NB4 (cell line): ENCODE measurements around the gene UBFD1.

Experiments
- DNase-seq: peaks from one replicate; pipeline ENCODE4 v3.0.0; 2010; ENCODE audit warnings: low read depth
- H3K4me3 ChIP-seq: one replicate; pipeline ENCODE4 v1.5.1; 2011; ENCODE audit warnings: mild to moderate bottlenecking, low read depth, low read length, moderate library complexity
- MYC ChIP-seq: IDR thresholded peaks from 2 replicates; pipeline ENCODE4 v1.6.1; 2011; ENCODE audit warnings: low read depth, low read length
- POLR2A ChIP-seq: IDR thresholded peaks from 2 replicates; pipeline ENCODE4 v1.6.1; 2011; ENCODE audit warnings: mild to moderate bottlenecking; ENCODE audit not compliant: insufficient read length; ENCODE audit errors: extremely low read depth
- TF ChIP-seq, protein P1 (sequence below): IDR thresholded peaks from 2 replicates; pipeline ENCODE4 v1.6.1; 2011; ENCODE audit warnings: low read depth, low read length
- TF ChIP-seq, protein P2 (sequence below): IDR thresholded peaks from one replicate; pipeline ENCODE4 v1.5.1; 2012; ENCODE audit warnings: low read depth, low read length

Gene UBFD1

DNA sequence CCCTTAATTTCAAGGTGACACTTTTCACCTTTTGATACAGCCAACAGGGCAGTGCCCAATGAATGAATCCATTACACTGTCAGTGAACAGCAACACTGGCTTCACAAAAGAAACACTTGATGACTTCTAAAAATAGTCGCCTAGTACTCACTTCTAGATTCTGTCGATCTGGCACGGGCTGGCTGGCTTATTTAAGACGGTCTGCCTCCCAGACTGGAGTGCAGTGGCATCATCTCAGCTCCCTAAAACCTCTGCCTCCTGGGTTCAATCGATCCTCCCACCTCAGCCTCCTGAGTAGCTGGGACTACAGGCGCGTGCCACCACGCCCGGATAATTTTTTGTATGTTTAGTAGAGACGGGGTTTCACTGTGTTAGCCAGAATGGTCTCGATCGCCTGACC, 36.7 kb downstream of the UBFD1 start:
- TF ChIP-seq, protein P1, sequence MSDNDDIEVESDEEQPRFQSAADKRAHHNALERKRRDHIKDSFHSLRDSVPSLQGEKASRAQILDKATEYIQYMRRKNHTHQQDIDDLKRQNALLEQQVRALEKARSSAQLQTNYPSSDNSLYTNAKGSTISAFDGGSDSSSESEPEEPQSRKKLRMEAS: no peak
- TF ChIP-seq MYC: no peak
- no peak for TF ChIP-seq POLR2A
- TF ChIP-seq, protein P2, sequence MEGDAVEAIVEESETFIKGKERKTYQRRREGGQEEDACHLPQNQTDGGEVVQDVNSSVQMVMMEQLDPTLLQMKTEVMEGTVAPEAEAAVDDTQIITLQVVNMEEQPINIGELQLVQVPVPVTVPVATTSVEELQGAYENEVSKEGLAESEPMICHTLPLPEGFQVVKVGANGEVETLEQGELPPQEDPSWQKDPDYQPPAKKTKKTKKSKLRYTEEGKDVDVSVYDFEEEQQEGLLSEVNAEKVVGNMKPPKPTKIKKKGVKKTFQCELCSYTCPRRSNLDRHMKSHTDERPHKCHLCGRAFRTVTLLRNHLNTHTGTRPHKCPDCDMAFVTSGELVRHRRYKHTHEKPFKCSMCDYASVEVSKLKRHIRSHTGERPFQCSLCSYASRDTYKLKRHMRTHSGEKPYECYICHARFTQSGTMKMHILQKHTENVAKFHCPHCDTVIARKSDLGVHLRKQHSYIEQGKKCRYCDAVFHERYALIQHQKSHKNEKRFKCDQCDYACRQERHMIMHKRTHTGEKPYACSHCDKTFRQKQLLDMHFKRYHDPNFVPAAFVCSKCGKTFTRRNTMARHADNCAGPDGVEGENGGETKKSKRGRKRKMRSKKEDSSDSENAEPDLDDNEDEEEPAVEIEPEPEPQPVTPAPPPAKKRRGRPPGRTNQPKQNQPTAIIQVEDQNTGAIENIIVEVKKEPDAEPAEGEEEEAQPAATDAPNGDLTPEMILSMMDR: no peak
- H3K4me3 ChIP-seq: no peak overlapping the region
- DNase-seq: no peak

DNA sequence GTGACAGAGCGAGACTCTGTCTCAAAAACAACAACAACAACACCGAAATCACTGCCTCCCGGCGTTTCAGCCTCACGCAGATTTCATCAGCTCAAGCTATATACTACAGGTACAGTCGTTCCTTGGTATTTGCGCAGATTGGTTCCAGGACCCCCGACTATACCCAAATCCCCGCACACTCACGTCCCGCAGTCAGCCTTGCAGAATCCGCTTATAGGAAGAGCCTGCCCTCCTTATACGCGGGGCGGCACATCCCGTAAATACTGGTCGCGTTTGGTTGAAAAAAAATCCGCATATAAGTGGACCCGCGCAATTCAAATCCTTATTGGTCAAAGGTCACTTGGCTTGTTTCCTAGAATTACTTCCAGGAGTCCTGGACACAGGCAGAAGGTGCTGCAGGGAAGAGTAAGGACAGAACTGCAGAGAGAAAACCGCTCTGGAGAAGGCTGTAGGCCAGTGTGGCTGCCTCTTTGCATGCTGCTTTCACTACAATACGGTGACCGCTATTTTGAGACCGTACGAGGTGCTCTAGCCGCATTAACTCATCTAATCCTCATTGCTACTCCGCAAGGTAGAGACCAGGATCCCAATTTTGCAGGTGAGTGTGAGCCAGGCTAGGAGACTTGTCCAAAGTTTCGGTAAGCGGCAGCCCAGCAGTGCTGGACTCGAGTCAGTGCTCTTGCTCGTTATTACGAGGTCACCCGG, 37.9 kb downstream of the UBFD1 start:
- peak overlapping the region; percentile 100 for H3K4me3 ChIP-seq
- DNase-seq: no peak
- TF ChIP-seq, protein P1: no peak
- no peak for TF ChIP-seq POLR2A
- TF ChIP-seq, protein P2: no peak
- TF ChIP-seq MYC: no peak

DNA sequence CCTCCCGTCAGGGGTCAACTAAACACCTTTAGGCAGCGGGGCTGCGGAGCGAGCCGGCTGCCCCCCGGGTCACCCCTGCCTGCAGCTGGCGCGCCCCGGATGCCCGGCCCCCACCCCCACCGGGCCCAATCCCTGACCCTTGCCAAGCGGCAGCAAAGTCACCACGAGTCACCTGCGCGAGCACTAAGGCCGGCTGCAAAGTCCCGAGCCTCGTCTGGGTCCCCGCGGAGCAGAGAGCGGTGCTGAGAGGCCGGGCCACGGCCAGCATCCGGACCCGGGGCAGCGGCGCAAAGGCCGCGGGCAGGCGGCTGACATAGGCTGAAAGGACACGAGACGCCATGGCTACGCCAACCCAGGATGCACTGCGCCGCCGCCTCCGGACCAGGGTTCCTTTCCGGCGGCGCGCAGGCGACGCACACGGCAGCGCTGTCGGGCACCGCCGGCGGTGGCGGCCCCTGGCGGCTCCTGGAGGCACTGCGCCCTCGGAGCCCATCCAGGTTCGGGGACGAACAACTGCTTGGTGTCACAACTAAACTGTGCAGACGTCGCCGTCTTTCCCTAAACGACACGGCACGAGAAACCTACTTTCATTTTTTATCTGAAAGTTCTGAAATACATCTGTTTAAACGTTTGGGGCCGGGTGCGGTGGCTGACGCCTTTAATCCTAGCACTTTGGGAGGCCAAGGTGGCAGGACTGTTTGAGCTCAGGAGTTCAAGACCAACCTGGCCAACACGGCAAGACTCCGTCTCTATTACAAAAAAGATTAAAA, 38.6 kb downstream of the UBFD1 start, which contains the start of gene NDUFAB1:
TSS of gene NDUFAB1 (minus strand) at position 366 of the 770 bp plus-strand sequence. CDS start at position 340, 26 bp downstream.
- peak within 1 kb of the TSS; percentile 100 for H3K4me3 ChIP-seq
- peak; percentile 90 for DNase-seq
- TF ChIP-seq MYC (peak; percentile 91), POLR2A (peak; percentile 73)
- TF ChIP-seq, protein P2: peak; percentile 88
- TF ChIP-seq, protein P1: peak; percentile 81

DNA sequence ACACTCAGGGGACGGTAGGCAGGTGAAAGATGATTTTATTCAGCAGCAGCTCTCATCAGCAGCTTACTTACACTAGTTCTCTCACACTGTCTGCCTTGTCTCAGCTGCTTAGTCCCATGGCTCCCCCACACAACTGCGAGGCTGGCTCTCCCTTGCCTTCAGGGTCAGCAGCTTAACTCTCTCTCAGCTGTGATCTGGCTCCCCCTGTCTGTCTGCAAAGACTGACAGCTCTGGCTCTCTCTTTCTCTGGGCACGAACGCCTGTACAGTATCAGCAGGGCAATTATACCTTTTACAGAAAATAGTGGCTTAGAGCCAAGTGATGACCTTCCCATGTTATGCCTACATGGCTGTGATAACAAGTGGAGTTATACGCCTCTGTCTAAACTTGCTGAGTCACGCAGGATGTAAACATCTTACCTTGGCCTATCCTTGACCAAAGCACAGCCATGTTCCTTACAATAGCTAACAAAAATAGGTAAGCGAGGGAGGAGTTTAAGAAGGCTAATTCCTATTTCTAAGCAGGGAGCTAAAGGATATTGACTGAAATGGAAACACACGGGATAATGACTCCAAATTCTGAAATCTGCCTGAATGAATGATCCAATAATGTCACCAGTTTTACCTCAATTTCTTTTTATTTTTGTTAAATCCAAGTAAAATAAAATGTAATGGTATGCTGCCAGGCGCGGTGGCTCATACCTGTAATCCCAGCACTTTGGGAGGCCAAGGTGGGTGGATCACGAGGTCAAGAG, 39.7 kb downstream of the UBFD1 start:
- DNase-seq: peak; percentile 76
- no peak overlapping the region for H3K4me3 ChIP-seq
- TF ChIP-seq, protein P2: peak; percentile 61
- TF ChIP-seq MYC: no peak
- TF ChIP-seq, protein P1: peak; percentile 16; the same call in 1 of the 2 replicates
- TF ChIP-seq POLR2A: no peak

DNA sequence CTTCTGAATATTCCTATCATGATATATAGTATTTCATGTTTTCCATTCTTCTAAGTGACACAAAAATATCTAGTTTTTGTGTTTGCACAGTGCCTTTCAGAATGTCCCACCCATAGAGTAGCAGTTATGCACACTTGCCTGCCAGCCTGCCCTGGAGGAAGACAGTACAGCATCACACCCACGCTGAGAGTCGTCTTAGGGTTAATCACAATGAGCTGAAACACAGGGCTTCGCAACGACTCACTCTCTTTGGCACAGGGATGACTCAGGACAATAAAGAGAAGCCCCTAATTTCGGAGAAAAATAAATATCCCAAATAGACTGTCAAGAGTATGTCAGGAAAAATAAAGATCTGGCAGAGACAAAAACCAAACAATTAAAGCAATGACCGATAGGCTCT, 50.2 kb downstream of the UBFD1 start:
- H3K4me3 ChIP-seq: no peak overlapping the region
- no peak for DNase-seq
- TF ChIP-seq POLR2A: no peak
- no peak for TF ChIP-seq MYC
- TF ChIP-seq, protein P1: no peak
- TF ChIP-seq, protein P2: no peak
